ENCODE data around the gene SLC35F4.

- TF ChIP-seq POLR2AphosphoS5 (IDR thresholded peaks at IDR 0.05; ENCODE audit: low read depth) (no peak), GABPA (IDR thresholded peaks at IDR 0.05; ENCODE audit: low read depth) (no peak), CTCF (IDR thresholded peaks at IDR 0.05; ENCODE audit: insufficient read depth, low read length) (no peak), REST (IDR thresholded peaks at IDR 0.05; ENCODE audit: insufficient replicate concordance, low read depth) (no peak), SPI1 (IDR thresholded peaks at IDR 0.05; ENCODE audit: borderline replicate concordance, low read depth) (no peak)
Observed at GRCh38 chr14:57641776-57642175, 224.1 kb downstream of the SLC35F4 start.
